Caco-2 (cell line): ENCODE measurements around the gene BCL6. TPM values are rescaled to one million over a fixed set of nuclear protein-coding genes. Genes with fewer than 3 reads are reported as not detected.

Experiments used
- BruUV-seq: library from RNA; stranded (reverse); fragments of 400-500 nt; replicated peaks from 2 replicates; lab custom pipeline; 2021; lab: Mats Ljungman, UMichigan
- CTCF ChIA-PET: fragments of 300-600 bp; sonication (Branson Sonifier 250); formaldehyde crosslinking; loops from one replicate; lab custom pipeline; 2022; ENCODE audit warnings: antibody characterized with exemption; lab: Charles Lee
- POLR2A ChIA-PET: fragments of 300-600 bp; sonication (Branson Sonifier 250); formaldehyde crosslinking; loops from one replicate; lab custom pipeline; 2022; ENCODE audit warnings: antibody characterized with exemption; lab: Charles Lee
- DNase-seq, 2 experiments: peaks; one replicate each; pipeline versions ENCODE4 v3.0.0 to v3.0.0-alpha.2; 2020 to 2022
- H3K27me3 ChIP-seq: replicated peaks from 2 replicates; pipeline ENCODE4 v1.6.0; 2011; ENCODE audit warnings: low read length; ENCODE audit not compliant: control insufficient read depth, insufficient read depth
- H3K36me3 ChIP-seq: 2 replicates; pipeline ENCODE4 v1.5.1; 2011; ENCODE audit warnings: low read length; ENCODE audit not compliant: control insufficient read depth, insufficient read depth
- H3K4me1 ChIP-seq: fragments of 250-450 bp; sonication (Bioruptor Pico); 2 replicates; pipeline ENCODE4 v1.5.1; 2020; ENCODE audit warnings: mild to moderate bottlenecking
- H3K4me3 ChIP-seq: 2 replicates; pipeline ENCODE4 v1.5.1; 2011; ENCODE audit warnings: low read depth, mild to moderate bottlenecking, control low read depth, low read length
- H3K9me3 ChIP-seq: fragments of 250-450 bp; sonication (Bioruptor Pico); 2 replicates; pipeline ENCODE4 v1.5.1; 2020; ENCODE audit warnings: mild to moderate bottlenecking, moderate library complexity
- H3K27ac Mint-ChIP-seq: one replicate; pipeline ENCODE4 v1.8.0; 2022; ENCODE audit warnings: mixed read lengths; ENCODE audit not compliant: unreplicated experiment
- H3K27me3 Mint-ChIP-seq: one replicate; pipeline ENCODE4 v1.8.0; 2022; ENCODE audit warnings: mixed read lengths; ENCODE audit not compliant: insufficient read depth, unreplicated experiment
- H3K36me3 Mint-ChIP-seq: one replicate; pipeline ENCODE4 v1.8.0; 2022; ENCODE audit warnings: mild to moderate bottlenecking, mixed read lengths; ENCODE audit not compliant: insufficient read depth, unreplicated experiment
- H3K4me1 Mint-ChIP-seq: one replicate; pipeline ENCODE4 v1.8.0; 2022; ENCODE audit warnings: low read depth, mixed read lengths; ENCODE audit not compliant: unreplicated experiment
- H3K4me3 Mint-ChIP-seq: one replicate; pipeline ENCODE4 v1.8.0; 2022; ENCODE audit warnings: mild to moderate bottlenecking, moderate library complexity, mixed read lengths; ENCODE audit not compliant: unreplicated experiment
- H3K9me3 Mint-ChIP-seq: one replicate; pipeline ENCODE4 v1.8.0; 2022; ENCODE audit warnings: mixed read lengths; ENCODE audit not compliant: unreplicated experiment
- intact Hi-C: fragments of 100-400 bp; cut with micrococcal nuclease; formaldehyde crosslinking; loops from one replicate; pipeline ENCODE4 v1.10.0; 2022; ENCODE audit not compliant: unreplicated experiment
- total RNA-seq: library from RNA; stranded (reverse); gene quantifications from 2 replicates; pipeline ENCODE4 v1.2.3, GENCODE V29; 2022
- TF ChIP-seq, protein P1 (sequence below), 2 experiments: fragments of 200-600 bp in 1 of 2; IDR thresholded peaks; 1 replicate in 1 of 2; 2 replicates in 1 of 2; pipeline versions ENCODE4 v1.5.1 to v1.8.0; 2011 to 2022; ENCODE audit warnings: antibody characterized with exemption in 1 of 2, control low read depth in 1 of 2, inconsistent platforms in 1 of 2, low read depth in 1 of 2, low read length in 1 of 2, mild to moderate bottlenecking in 1 of 2, moderate library complexity in 1 of 2; ENCODE audit not compliant: insufficient read depth in 1 of 2, severe bottlenecking in 1 of 2, unreplicated experiment in 1 of 2

Gene BCL6
- total RNA-seq, 1 experiment from 2014 or later, result 40.4 TPM

DNA sequence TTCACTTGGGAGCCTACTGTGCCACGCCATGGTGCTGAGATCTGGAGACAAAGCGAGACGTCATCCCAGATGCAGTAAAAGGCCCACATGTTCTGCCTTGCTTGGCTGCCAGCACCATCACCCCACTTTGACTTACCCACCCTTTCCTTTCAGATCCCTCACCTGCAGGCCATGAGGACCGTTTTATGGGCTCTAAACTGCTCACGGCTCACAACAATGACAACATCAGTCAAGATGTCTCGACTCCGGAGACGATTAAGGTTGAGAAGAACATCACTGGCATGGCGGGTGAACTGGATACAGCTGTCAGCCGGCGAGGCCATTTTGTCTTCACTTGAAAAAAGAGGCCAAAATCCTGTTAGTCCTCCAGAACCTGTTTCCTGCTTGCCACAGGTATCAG is 11.9 kb downstream of the BCL6 start:
- Histone ChIP-seq H3K9me3 (no peaks in the 10 kb centered on the region), H3K27me3 (no peaks in the 10 kb centered on the region), H3K36me3 (peaks cover 11% of the 10 kb centered on the region), H3K4me3 (no peak overlapping the region), H3K4me1 (no peaks in the 10 kb centered on the region)
- H3K36me3 Mint-ChIP-seq, result peaks cover 46% of the 10 kb centered on the region
- BruUV-seq, result no TSS peak
- no peaks in the 10 kb centered on the region for H3K9me3 Mint-ChIP-seq
- no peaks in the 10 kb centered on the region for H3K4me1 Mint-ChIP-seq
- TF ChIP-seq, protein P1, sequence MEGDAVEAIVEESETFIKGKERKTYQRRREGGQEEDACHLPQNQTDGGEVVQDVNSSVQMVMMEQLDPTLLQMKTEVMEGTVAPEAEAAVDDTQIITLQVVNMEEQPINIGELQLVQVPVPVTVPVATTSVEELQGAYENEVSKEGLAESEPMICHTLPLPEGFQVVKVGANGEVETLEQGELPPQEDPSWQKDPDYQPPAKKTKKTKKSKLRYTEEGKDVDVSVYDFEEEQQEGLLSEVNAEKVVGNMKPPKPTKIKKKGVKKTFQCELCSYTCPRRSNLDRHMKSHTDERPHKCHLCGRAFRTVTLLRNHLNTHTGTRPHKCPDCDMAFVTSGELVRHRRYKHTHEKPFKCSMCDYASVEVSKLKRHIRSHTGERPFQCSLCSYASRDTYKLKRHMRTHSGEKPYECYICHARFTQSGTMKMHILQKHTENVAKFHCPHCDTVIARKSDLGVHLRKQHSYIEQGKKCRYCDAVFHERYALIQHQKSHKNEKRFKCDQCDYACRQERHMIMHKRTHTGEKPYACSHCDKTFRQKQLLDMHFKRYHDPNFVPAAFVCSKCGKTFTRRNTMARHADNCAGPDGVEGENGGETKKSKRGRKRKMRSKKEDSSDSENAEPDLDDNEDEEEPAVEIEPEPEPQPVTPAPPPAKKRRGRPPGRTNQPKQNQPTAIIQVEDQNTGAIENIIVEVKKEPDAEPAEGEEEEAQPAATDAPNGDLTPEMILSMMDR (IDR thresholded peaks at IDR 0.05; ENCODE audit: insufficient read depth in 1 of 2, low read depth in 1 of 2, low read length in 1 of 2, severe bottlenecking in 1 of 2, unreplicated experiment in 1 of 2), result no peak
- DNase-seq, result no peak
- POLR2A ChIA-PET, result no interaction called here
- CTCF ChIA-PET, result no interaction called here
- H3K27ac Mint-ChIP-seq, result no peak overlapping the region
- H3K27me3 Mint-ChIP-seq, result no peaks in the 10 kb centered on the region
- intact Hi-C loops, result no loop called here
- no peak overlapping the region for H3K4me3 Mint-ChIP-seq

DNA sequence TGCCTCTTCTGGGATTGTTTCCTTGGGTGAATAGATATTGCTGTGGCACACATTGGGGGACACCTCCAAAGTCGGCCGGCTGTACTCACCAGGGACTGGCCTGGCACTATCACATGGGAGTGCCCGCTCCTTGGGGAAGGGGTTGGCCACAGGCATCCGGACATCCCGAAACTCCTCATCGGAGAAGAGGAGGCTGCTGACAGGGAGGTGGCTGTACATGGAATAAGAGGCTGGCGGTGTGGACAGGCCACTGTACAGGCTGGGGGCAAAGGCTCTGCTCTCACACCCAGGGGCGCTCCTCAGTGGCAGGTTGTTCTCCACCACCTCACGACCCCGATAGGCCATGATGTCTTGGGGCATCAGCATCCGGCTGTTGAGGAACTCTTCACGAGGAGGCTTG is 15.7 kb downstream of the BCL6 start:
- Histone ChIP-seq H3K4me1 (no peaks in the 10 kb centered on the region), H3K36me3 (peaks cover 20% of the 10 kb centered on the region), H3K27me3 (no peaks in the 10 kb centered on the region), H3K9me3 (no peaks in the 10 kb centered on the region), H3K4me3 (no peak overlapping the region)
- ChIA-PET CTCF (no interaction called here), POLR2A (no interaction called here)
- DNase-seq, result no peak
- TF ChIP-seq, protein P1 (IDR thresholded peaks at IDR 0.05; ENCODE audit: insufficient read depth in 1 of 2, low read depth in 1 of 2, low read length in 1 of 2, severe bottlenecking in 1 of 2, unreplicated experiment in 1 of 2), result no peak
- no peaks in the 10 kb centered on the region for H3K27me3 Mint-ChIP-seq
- intact Hi-C loops, result no loop called here
- no peak overlapping the region for H3K4me3 Mint-ChIP-seq
- no peaks in the 10 kb centered on the region for H3K4me1 Mint-ChIP-seq
- peaks cover 53% of the 10 kb centered on the region for H3K36me3 Mint-ChIP-seq
- H3K27ac Mint-ChIP-seq, result no peak overlapping the region
- no TSS peak for BruUV-seq
- no peaks in the 10 kb centered on the region for H3K9me3 Mint-ChIP-seq

DNA sequence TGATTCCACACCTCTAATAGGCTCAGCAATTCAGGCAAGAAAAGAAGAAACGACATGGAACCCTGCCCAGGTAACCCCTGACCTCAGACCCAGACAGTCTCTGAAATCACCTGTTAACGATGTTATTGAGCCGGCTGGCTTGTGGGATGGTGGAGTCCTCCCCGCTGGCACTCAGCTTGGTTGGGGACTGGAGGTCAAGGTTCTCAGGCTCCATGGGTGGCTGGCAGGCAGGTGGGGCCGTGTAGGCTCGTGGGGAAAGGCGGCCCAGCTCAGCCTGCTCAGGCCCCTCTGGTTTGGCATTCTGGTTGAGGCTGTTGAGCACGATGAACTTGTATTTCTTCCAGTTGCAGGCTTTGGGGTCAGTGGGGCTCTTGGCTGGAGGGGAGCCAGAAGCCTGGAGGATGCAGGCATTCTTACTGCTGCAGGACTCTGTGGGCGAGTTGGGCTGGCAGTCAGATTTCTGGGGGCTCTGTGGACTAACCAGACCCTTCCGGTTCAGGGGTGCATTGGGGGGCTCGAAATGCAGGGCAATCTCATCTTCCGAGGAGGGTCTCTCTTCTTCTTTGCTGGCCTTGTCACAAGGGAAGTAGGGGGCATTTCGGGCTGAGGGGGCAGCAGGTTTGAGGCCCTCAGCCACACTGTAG is 16.2 kb downstream of the BCL6 start:
- Mint-ChIP-seq H3K27me3 (no peaks in the 10 kb centered on the region), H3K27ac (no peak overlapping the region), H3K4me3 (no peak overlapping the region), H3K36me3 (peaks cover 58% of the 10 kb centered on the region), H3K4me1 (no peaks in the 10 kb centered on the region), H3K9me3 (no peaks in the 10 kb centered on the region)
- intact Hi-C loops, result no loop called here
- ChIA-PET CTCF (no interaction called here), POLR2A (no interaction called here)
- Histone ChIP-seq H3K9me3 (no peaks in the 10 kb centered on the region), H3K4me1 (no peaks in the 10 kb centered on the region), H3K4me3 (no peak overlapping the region), H3K27me3 (no peaks in the 10 kb centered on the region), H3K36me3 (peaks cover 19% of the 10 kb centered on the region)
- TSS peak; percentile 10 for BruUV-seq
- TF ChIP-seq, protein P1 (IDR thresholded peaks at IDR 0.05; ENCODE audit: insufficient read depth in 1 of 2, low read depth in 1 of 2, low read length in 1 of 2, severe bottlenecking in 1 of 2, unreplicated experiment in 1 of 2), result no peak
- DNase-seq, result no peak
